H9 (cell line): ENCODE data around the gene ZNF576. TPM values are rescaled to one million over a fixed set of nuclear protein-coding genes. Genes with fewer than 3 reads are reported as not detected.
A peak's percentile ranks its signal among the peaks of the same experiment; 100 is the strongest.

ENCODE experiments used
- DNase-seq: peaks from one replicate; pipeline ENCODE4 v3.0.0-alpha.2; 2017
- H2AFZ ChIP-seq: one replicate; pipeline ENCODE4 v1.6.1; 2013; ENCODE audit warnings: mild to moderate bottlenecking, low read length, control low read depth, moderate library complexity
- H2AK5ac ChIP-seq: 2 replicates; pipeline ENCODE4 v1.6.1; 2013; ENCODE audit warnings: low read length, control low read depth, mixed read lengths; ENCODE audit not compliant: insufficient read length
- H2BK120ac ChIP-seq: one replicate; pipeline ENCODE4 v1.6.1; 2013; ENCODE audit warnings: low read depth, mild to moderate bottlenecking, low read length, control low read depth, inconsistent platforms; ENCODE audit not compliant: poor library complexity, severe bottlenecking
- H2BK12ac ChIP-seq: 2 replicates; pipeline ENCODE4 v1.6.1; 2013; ENCODE audit warnings: low read length, control low read depth, mixed read lengths, low read depth; ENCODE audit not compliant: insufficient read length
- H2BK15ac ChIP-seq: 2 replicates; pipeline ENCODE4 v1.6.1; 2013; ENCODE audit warnings: low read depth, low read length, control low read depth
- H2BK20ac ChIP-seq: one replicate; pipeline ENCODE4 v1.6.1; 2013; ENCODE audit warnings: low read depth, mild to moderate bottlenecking, low read length, control low read depth, inconsistent platforms; ENCODE audit not compliant: poor library complexity, severe bottlenecking
- H2BK5ac ChIP-seq: 2 replicates; pipeline ENCODE4 v1.6.1; 2013; ENCODE audit warnings: low read length, control low read depth, mixed read lengths; ENCODE audit not compliant: insufficient read length
- H3K14ac ChIP-seq: 2 replicates; pipeline ENCODE4 v1.6.1; 2013; ENCODE audit warnings: low read length, control low read depth; ENCODE audit not compliant: insufficient read depth
- H3K18ac ChIP-seq: 2 replicates; pipeline ENCODE4 v1.6.1; 2013; ENCODE audit warnings: low read depth, mild to moderate bottlenecking, mixed read lengths, low read length, control low read depth; ENCODE audit not compliant: insufficient read length
- H3K23ac ChIP-seq: 2 replicates; pipeline ENCODE4 v1.6.1; 2013; ENCODE audit warnings: low read length, control low read depth, mixed read lengths, low read depth; ENCODE audit not compliant: insufficient read length
- H3K23me2 ChIP-seq: 2 replicates; pipeline ENCODE4 v1.6.1; 2013; ENCODE audit warnings: low read depth, mild to moderate bottlenecking, mixed read lengths, low read length, control low read depth; ENCODE audit not compliant: insufficient read length, poor library complexity, severe bottlenecking
- H3K27ac ChIP-seq: 2 replicates; pipeline ENCODE4 v1.5.1; 2013; ENCODE audit warnings: low read length, control low read depth, mixed read lengths, low read depth; ENCODE audit not compliant: insufficient read length
- H3K27me3 ChIP-seq: 2 replicates; pipeline ENCODE4 v1.6.1; 2013; ENCODE audit warnings: low read length, control low read depth, inconsistent platforms; ENCODE audit not compliant: insufficient read depth
- H3K4ac ChIP-seq: 2 replicates; pipeline ENCODE4 v1.6.1; 2013; ENCODE audit warnings: low read depth, mild to moderate bottlenecking, control low read depth, inconsistent platforms, low read length, moderate library complexity
- H3K4me1 ChIP-seq: 2 replicates; pipeline ENCODE4 v1.6.1; 2013; ENCODE audit warnings: low read length, control low read depth, inconsistent platforms; ENCODE audit not compliant: insufficient read depth
- H3K4me2 ChIP-seq: 2 replicates; pipeline ENCODE4 v1.6.1; 2013; ENCODE audit warnings: low read length, control low read depth, mixed read lengths; ENCODE audit not compliant: insufficient read length, insufficient read depth
- H3K56ac ChIP-seq: 2 replicates; pipeline ENCODE4 v1.6.1; 2013; ENCODE audit warnings: low read depth, mild to moderate bottlenecking, mixed read lengths, low read length, control low read depth; ENCODE audit not compliant: insufficient read length
- H3K79me1 ChIP-seq: 2 replicates; pipeline ENCODE4 v1.6.1; 2013; ENCODE audit warnings: low read depth, mild to moderate bottlenecking, moderate library complexity, low read length, control low read depth, inconsistent platforms; ENCODE audit not compliant: insufficient read depth, poor library complexity, severe bottlenecking
- H3K79me2 ChIP-seq: 2 replicates; pipeline ENCODE4 v1.6.1; 2013; ENCODE audit warnings: low read length, control low read depth, inconsistent platforms; ENCODE audit not compliant: insufficient read depth
- H3K9ac ChIP-seq: 2 replicates; pipeline ENCODE4 v1.6.1; 2013; ENCODE audit warnings: low read length, control low read depth, mixed read lengths; ENCODE audit not compliant: insufficient read length; ENCODE audit errors: extremely low read depth
- H3K9me3 ChIP-seq: one replicate; pipeline ENCODE4 v1.6.1; 2013; ENCODE audit warnings: low read depth, low read length, inconsistent platforms; ENCODE audit not compliant: control insufficient read depth
- H3T11ph ChIP-seq: one replicate; pipeline ENCODE4 v1.6.1; 2013; ENCODE audit warnings: mild to moderate bottlenecking, low read length, control low read depth, inconsistent platforms
- H4K20me1 ChIP-seq: one replicate; pipeline ENCODE4 v1.6.1; 2013; ENCODE audit not compliant: control insufficient read depth, insufficient read length, insufficient read depth
- H4K5ac ChIP-seq: 2 replicates; pipeline ENCODE4 v1.6.1; 2013; ENCODE audit warnings: low read depth, mild to moderate bottlenecking, mixed read lengths, low read length, control low read depth; ENCODE audit not compliant: insufficient read length
- H4K8ac ChIP-seq: replicated peaks from 2 replicates; pipeline ENCODE4 v1.6.1; 2013; ENCODE audit warnings: low read length, control low read depth, mixed read lengths, low read depth; ENCODE audit not compliant: insufficient read length
- H4K91ac ChIP-seq: 2 replicates; pipeline ENCODE4 v1.6.1; 2013; ENCODE audit warnings: low read depth, mild to moderate bottlenecking, moderate library complexity, mixed read lengths, low read length, control low read depth; ENCODE audit not compliant: insufficient read length
- H3K27ac Mint-ChIP-seq, 3 experiments: 2 replicates in 2 of 3; 3 replicates in 1 of 3; pipeline ENCODE4 v1.8.0; 2020 to 2021; ENCODE audit warnings: mixed read lengths in 3 of 3, mild to moderate bottlenecking in 1 of 3, moderate library complexity in 1 of 3
- H3K27me3 Mint-ChIP-seq: 2 replicates; pipeline ENCODE4 v1.8.0; 2021; ENCODE audit warnings: low read depth, mild to moderate bottlenecking, moderate library complexity, mixed read lengths
- H3K36me3 Mint-ChIP-seq, 3 experiments: 2 replicates in 2 of 3; 3 replicates in 1 of 3; pipeline ENCODE4 v1.8.0; 2020 to 2021; ENCODE audit warnings: low read depth in 3 of 3, mixed read lengths in 3 of 3; ENCODE audit not compliant: insufficient read depth in 1 of 3
- H3K4me1 Mint-ChIP-seq, 2 experiments: 2 replicates each; pipeline ENCODE4 v1.8.0; 2020; ENCODE audit warnings: mixed read lengths in 2 of 2
- H3K4me3 Mint-ChIP-seq, 2 experiments: 2 replicates in 1 of 2; 3 replicates in 1 of 2; pipeline ENCODE4 v1.8.0; 2020 to 2021; ENCODE audit warnings: mild to moderate bottlenecking in 2 of 2, mixed read lengths in 2 of 2, moderate library complexity in 1 of 2
- H3K9me3 Mint-ChIP-seq, 2 experiments: 2 replicates in 1 of 2; 3 replicates in 1 of 2; pipeline ENCODE4 v1.8.0; 2020; ENCODE audit warnings: mild to moderate bottlenecking in 2 of 2, mixed read lengths in 2 of 2, moderate library complexity in 1 of 2
- CTCF ChIP-seq: fragments of 200-600 bp; sonication (generic); conservative IDR thresholded peaks from 3 replicates; pipeline ENCODE4 v1.8.0; 2021; ENCODE audit warnings: antibody characterized with exemption, mild to moderate bottlenecking
- WGBS: extraction: QIAGEN DNeasy Blood & Tissue Kit; methylation state at CpG from one replicate; pipeline ENCODE4 v1.1.7; 2013; ENCODE audit warnings: missing lambda C conversion rate, low lambda C conversion rate, mixed read lengths; ENCODE audit not compliant: insufficient read length; ENCODE audit errors: extremely low coverage; 5-methylcytosine and 5-hydroxymethylcytosine counted together
- total RNA-seq: library from RNA; stranded (reverse); gene quantifications from 2 replicates; pipeline ENCODE4 v1.2.1, GENCODE V29; 2021

Gene ZNF576
- total RNA-seq, 1 experiment from 2014 or later = 19.7 TPM

- Histone ChIP-seq H2BK120ac (no peak overlapping the region), H3K9me3 (no peaks in the 10 kb centered on the region), H3K79me2 (peaks cover 4% of the 10 kb centered on the region; the same call in 1 of the 2 replicates), H3K4me1 (0 out of 2 replicates have a peak, but pooled peaks cover 3% of the 10 kb centered on the region), H3K4ac (no peak overlapping the region), H3K27me3 (no peaks in the 10 kb centered on the region), H3K23me2 (peaks cover 20% of the 10 kb centered on the region), H2AK5ac (no peak overlapping the region), H3K4me2 (no peak overlapping the region), H2BK20ac (no peak overlapping the region), H3K23ac (no peak overlapping the region), H3K14ac (no peak overlapping the region), H4K8ac (no peak overlapping the region), H3K79me1 (no peaks in the 10 kb centered on the region), H4K5ac (no peak overlapping the region), H3K27ac (no peak overlapping the region), H3K18ac (no peak overlapping the region), H3T11ph (no peak overlapping the region), H2BK5ac (no peak overlapping the region), H3K9ac (no peak overlapping the region), H2BK15ac (no peak overlapping the region), H2AFZ (no peak overlapping the region), H3K56ac (no peak overlapping the region), H4K20me1 (no peaks in the 10 kb centered on the region), H4K91ac (no peak overlapping the region), H2BK12ac (no peak overlapping the region)
- WGBS = no CpG with 5 or more reads among the region's 19 CpGs
- no peak for DNase-seq
- 0 out of 5 replicates have a peak overlapping the region, but pooled peaks of 1 of the 2 experiments have one; percentile 95 for H3K4me3 Mint-ChIP-seq
- H3K27me3 Mint-ChIP-seq = no peaks in the 10 kb centered on the region
- H3K9me3 Mint-ChIP-seq = no peaks in the 10 kb centered on the region; a peak in 1 of 5 replicates
- no peak for TF ChIP-seq CTCF
- H3K36me3 Mint-ChIP-seq = peaks cover 4 to 31% (median 20%) of the 10 kb centered on the region in 3 experiments
- H3K4me1 Mint-ChIP-seq = peaks cover 18 to 24% of the 10 kb centered on the region in 2 experiments
- peak overlapping the region in 1 of 3 experiments; percentile 97; a peak in 2 of 7 replicates for H3K27ac Mint-ChIP-seq
Measured at GRCh38 chr19:43598445-43599240, 2.2 kb downstream of the ZNF576 start.
